Lower lobe of right lung (tissue), 2 donors: Measurements from ENCODE around the gene EYA3. TPM values are rescaled to one million over a fixed set of nuclear protein-coding genes. Genes with fewer than 3 reads are reported as not detected.

Experiments
- ATAC-seq, 2 donors: fragments of 200-7000 bp; cut with Tn5 transposase; one replicate each; pipeline ENCODE4 v1.9.1; 2020 to 2022; ENCODE audit warnings: mild to moderate bottlenecking in 2 of 2, moderate library complexity in 2 of 2
- DNase-seq: peaks from one replicate; pipeline ENCODE4 v3.0.0-alpha.2; 2020
- H3K27ac ChIP-seq: fragments of 200-600 bp; one replicate; pipeline ENCODE4 v1.8.0; 2022
- H3K27me3 ChIP-seq: fragments of 200-600 bp; one replicate; pipeline ENCODE4 v1.8.0; 2022; ENCODE audit warnings: low read depth
- H3K36me3 ChIP-seq: fragments of 200-600 bp; one replicate; pipeline ENCODE4 v1.8.0; 2022; ENCODE audit warnings: mild to moderate bottlenecking
- H3K4me1 ChIP-seq: fragments of 200-600 bp; one replicate; pipeline ENCODE4 v1.8.0; 2022
- H3K4me3 ChIP-seq: fragments of 200-600 bp; one replicate; pipeline ENCODE4 v1.8.0; 2022; ENCODE audit warnings: mild to moderate bottlenecking
- H3K9me3 ChIP-seq: fragments of 200-600 bp; one replicate; pipeline ENCODE4 v1.8.0; 2022
- CTCF ChIP-seq: fragments of 200-600 bp; IDR thresholded peaks from one replicate; pipeline ENCODE4 v1.8.0; 2022; ENCODE audit warnings: antibody characterized with exemption, mild to moderate bottlenecking
- intact Hi-C: fragments of 100-400 bp; cut with DNase I; formaldehyde crosslinking; loops from one replicate; pipeline ENCODE4 v1.11.0; 2022
- total RNA-seq: library from RNA; stranded (reverse); fragmentation: NEBNext Ultra II Directional; extraction: Animal tissue kit (Norgen Biotek cat#: 25700); gene quantifications from one replicate; pipeline ENCODE4 v1.2.1, GENCODE V29; 2021
- donor health status: DM: no; HTN: yes; CAD: no; lungs with severe emphysema.

Gene EYA3
- total RNA-seq, 1 donor from 2014 or later = 20.4 TPM

GRCh38 chr1:28087614-28088167 lies 719 bp downstream of the EYA3 start:
- Histone ChIP-seq H3K27ac (peak overlapping the region; percentile 92), H3K4me3 (peak overlapping the region; percentile 91), H3K36me3 (no peaks in the 10 kb centered on the region), H3K9me3 (no peaks in the 10 kb centered on the region), H3K27me3 (no peaks in the 10 kb centered on the region), H3K4me1 (peaks cover 33% of the 10 kb centered on the region)
- intact Hi-C loops = no loop called here
- DNase-seq (no peak), ATAC-seq (peak; percentile 6 to 37)
- no peak for TF ChIP-seq CTCF

- ATAC-seq (no peak), DNase-seq (no peak)
- intact Hi-C loops = no loop called here
- TF ChIP-seq CTCF = no peak
- H3K4me3 ChIP-seq = no peak overlapping the region
- peaks cover 33% of the 10 kb centered on the region for H3K4me1 ChIP-seq
- no peaks in the 10 kb centered on the region for H3K36me3 ChIP-seq
- H3K27ac ChIP-seq = no peak overlapping the region
- no peaks in the 10 kb centered on the region for H3K27me3 ChIP-seq
- no peaks in the 10 kb centered on the region for H3K9me3 ChIP-seq
Observed at GRCh38 chr1:28086651-28087050, 1.8 kb downstream of the EYA3 start.

- ATAC-seq (no peak), DNase-seq (no peak)
- Histone ChIP-seq H3K4me3 (no peak overlapping the region), H3K4me1 (peaks cover 25% of the 10 kb centered on the region), H3K36me3 (peaks cover 8% of the 10 kb centered on the region), H3K9me3 (no peaks in the 10 kb centered on the region), H3K27me3 (no peaks in the 10 kb centered on the region), H3K27ac (no peak overlapping the region)
- TF ChIP-seq CTCF = no peak
- intact Hi-C loops = no loop called here
Observed at GRCh38 chr1:28085129-28085528, 3.3 kb downstream of the EYA3 start.

GRCh38 chr1:28083876-28084275 lies 4.5 kb downstream of the EYA3 start:
- Histone ChIP-seq H3K4me1 (peaks cover 30% of the 10 kb centered on the region), H3K27me3 (no peaks in the 10 kb centered on the region), H3K36me3 (peaks cover 14% of the 10 kb centered on the region), H3K27ac (no peak overlapping the region), H3K4me3 (no peak overlapping the region), H3K9me3 (no peaks in the 10 kb centered on the region)
- ATAC-seq = no peak
- no peak for TF ChIP-seq CTCF
- no peak for DNase-seq
- intact Hi-C loops = no loop called here

GRCh38 chr1:28078680-28079626 lies 9.5 kb downstream of the EYA3 start:
- H3K27me3 ChIP-seq = no peaks in the 10 kb centered on the region
- no peaks in the 10 kb centered on the region for H3K9me3 ChIP-seq
- no peak for TF ChIP-seq CTCF
- intact Hi-C loops = no loop called here
- peaks cover 29% of the 10 kb centered on the region for H3K4me1 ChIP-seq
- DNase-seq (no peak), ATAC-seq (peak; percentile 57 to 74)
- H3K27ac ChIP-seq = peak overlapping the region; percentile 31
- H3K36me3 ChIP-seq = peaks cover 14% of the 10 kb centered on the region
- no peak overlapping the region for H3K4me3 ChIP-seq
